Left lung (tissue), 10 donors: ENCODE measurements around the gene AEBP1. TPM values are rescaled to one million over a fixed set of nuclear protein-coding genes. Genes with fewer than 3 reads are reported as not detected.

Experiments used
- ATAC-seq: fragments of 200-7000 bp; cut with Tn5 transposase; one replicate; pipeline ENCODE4 v1.9.1; 2020; ENCODE audit warnings: moderate library complexity
- DNase-seq, 4 donors: peaks; one replicate each; pipeline ENCODE4 v3.0.0-alpha.2; 2013 to 2020
- H3K27ac ChIP-seq, 2 donors: fragments of 200-600 bp; sonication (generic) in 1 of 2; one replicate each; pipeline versions ENCODE4 v1.5.0 to v1.8.0; 2020 to 2021
- H3K27me3 ChIP-seq, 2 donors: fragments of 200-600 bp; sonication (generic) in 1 of 2; one replicate each; pipeline versions ENCODE4 v1.5.0 to v1.8.0; 2020 to 2021
- H3K36me3 ChIP-seq, 2 donors: fragments of 200-600 bp; sonication (generic) in 1 of 2; one replicate each; pipeline versions ENCODE4 v1.5.0 to v1.8.0; 2020 to 2021
- H3K4me1 ChIP-seq, 2 donors: fragments of 200-600 bp; one replicate each; pipeline ENCODE4 v1.8.0; 2021
- H3K4me3 ChIP-seq, 2 donors: fragments of 200-600 bp; sonication (generic) in 1 of 2; one replicate each; pipeline versions ENCODE4 v1.5.0 to v1.8.0; 2020 to 2021; ENCODE audit warnings: mild to moderate bottlenecking in 1 of 2
- H3K9me3 ChIP-seq, 2 donors: fragments of 200-600 bp; sonication (generic) in 1 of 2; one replicate each; pipeline versions ENCODE4 v1.5.0 to v1.8.0; 2020 to 2021
- intact Hi-C, 2 donors: fragments of 100-400 bp; cut with DNase I; formaldehyde crosslinking; loops; one replicate each; pipeline versions ENCODE4 v1.11.2 to v1.14.2; 2022
- polyA plus RNA-seq, 6 donors: library from polyadenylated mRNA; unstranded; fragments of 120-200 nt; gene quantifications; one replicate each; pipeline ENCODE4 v1.2.1, GENCODE V29; 2013; ENCODE audit not compliant: insufficient read length in 6 of 6
- total RNA-seq, 2 donors: library from RNA; stranded (reverse); fragmentation: NEBNext Ultra II Directional; extraction: Animal tissue kit (Norgen Biotek cat#: 25700); gene quantifications; one replicate each; pipeline ENCODE4 v1.2.1, GENCODE V29; 2021
- TF ChIP-seq, protein P1 (sequence below), 2 donors: fragments of 200-600 bp; sonication (generic) in 1 of 2; IDR thresholded peaks; one replicate each; pipeline versions ENCODE4 v1.5.0 to v1.8.0; 2021; ENCODE audit warnings: antibody characterized with exemption in 2 of 2
- donor health status: DM: no; HTN: yes; CAD: no.
- donor health status: DM: no; HTN: no; CAD: no.

Gene AEBP1
- total and polyA plus RNA-seq, 8 donors: 53.6 to 195 (median 64.7) TPM

DNA sequence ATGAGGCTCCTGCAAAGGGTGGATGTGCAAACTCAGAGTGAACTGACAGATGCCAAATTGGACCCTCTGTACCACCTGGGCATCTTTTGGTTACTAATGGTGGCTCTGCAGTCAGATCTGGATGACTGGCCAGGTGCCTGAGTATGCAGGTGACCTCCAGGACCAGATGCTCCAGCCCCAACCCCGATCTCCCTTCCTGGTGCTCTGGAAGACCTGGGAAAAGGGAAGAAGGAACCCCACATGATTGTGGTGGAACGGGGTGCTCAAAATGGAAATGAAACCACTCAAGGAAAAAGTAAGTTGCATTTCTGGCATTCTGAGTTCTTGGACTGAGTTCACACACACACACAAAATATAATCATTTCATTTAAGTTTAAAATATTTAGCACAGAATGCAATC, 9.8 kb upstream of the AEBP1 start:
- TF ChIP-seq, protein P1, sequence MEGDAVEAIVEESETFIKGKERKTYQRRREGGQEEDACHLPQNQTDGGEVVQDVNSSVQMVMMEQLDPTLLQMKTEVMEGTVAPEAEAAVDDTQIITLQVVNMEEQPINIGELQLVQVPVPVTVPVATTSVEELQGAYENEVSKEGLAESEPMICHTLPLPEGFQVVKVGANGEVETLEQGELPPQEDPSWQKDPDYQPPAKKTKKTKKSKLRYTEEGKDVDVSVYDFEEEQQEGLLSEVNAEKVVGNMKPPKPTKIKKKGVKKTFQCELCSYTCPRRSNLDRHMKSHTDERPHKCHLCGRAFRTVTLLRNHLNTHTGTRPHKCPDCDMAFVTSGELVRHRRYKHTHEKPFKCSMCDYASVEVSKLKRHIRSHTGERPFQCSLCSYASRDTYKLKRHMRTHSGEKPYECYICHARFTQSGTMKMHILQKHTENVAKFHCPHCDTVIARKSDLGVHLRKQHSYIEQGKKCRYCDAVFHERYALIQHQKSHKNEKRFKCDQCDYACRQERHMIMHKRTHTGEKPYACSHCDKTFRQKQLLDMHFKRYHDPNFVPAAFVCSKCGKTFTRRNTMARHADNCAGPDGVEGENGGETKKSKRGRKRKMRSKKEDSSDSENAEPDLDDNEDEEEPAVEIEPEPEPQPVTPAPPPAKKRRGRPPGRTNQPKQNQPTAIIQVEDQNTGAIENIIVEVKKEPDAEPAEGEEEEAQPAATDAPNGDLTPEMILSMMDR (IDR thresholded peaks at IDR 0.05): no peak
- no peak overlapping the region for H3K4me3 ChIP-seq
- no peak overlapping the region for H3K27ac ChIP-seq
- ATAC-seq (no peak), DNase-seq (no peak)
- no peaks in the 10 kb centered on the region for H3K27me3 ChIP-seq
- peaks cover 3 to 4% of the 10 kb centered on the region in 2 donors for H3K4me1 ChIP-seq
- no peaks in the 10 kb centered on the region for H3K9me3 ChIP-seq
- H3K36me3 ChIP-seq: no peaks in the 10 kb centered on the region
- intact Hi-C loops: no loop called here

DNA sequence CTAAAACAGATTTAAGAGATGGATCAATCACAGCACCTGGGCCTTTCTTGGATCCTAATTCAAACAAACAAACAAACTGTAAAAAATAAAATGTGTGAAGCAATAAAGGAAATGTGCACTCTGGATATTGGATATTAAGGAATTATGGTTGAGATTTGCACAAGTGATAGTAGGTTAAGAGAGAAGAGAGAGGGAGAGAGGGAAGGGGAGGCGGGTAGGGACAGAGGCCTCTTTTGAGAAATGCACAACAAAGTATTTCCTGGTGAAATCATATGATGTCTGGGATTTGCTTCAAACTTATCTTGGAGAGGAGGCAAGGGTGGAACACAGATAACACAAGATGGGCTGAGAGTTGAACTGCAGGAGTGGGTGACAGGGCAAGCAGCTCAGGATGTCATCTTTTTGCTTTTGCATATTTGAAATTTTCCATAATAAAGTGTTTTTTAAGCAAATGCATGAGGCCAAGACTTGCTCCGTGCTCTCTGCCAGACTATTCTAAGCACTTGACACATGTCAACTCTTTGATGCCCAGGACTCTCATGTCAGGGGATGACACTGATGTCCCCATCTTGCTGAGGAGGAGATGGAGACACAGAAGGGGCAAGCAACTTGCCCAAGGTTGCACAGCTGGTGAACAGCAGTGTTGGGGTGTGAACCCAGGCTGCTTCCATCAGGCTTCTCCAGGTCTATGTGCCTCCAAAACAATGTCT, 9.1 kb upstream of the AEBP1 start:
- H3K27ac ChIP-seq: peak overlapping the region in 1 of 2 donors; percentile 56
- TF ChIP-seq, protein P1 (IDR thresholded peaks at IDR 0.05): no peak
- intact Hi-C loops: no loop called here

DNA sequence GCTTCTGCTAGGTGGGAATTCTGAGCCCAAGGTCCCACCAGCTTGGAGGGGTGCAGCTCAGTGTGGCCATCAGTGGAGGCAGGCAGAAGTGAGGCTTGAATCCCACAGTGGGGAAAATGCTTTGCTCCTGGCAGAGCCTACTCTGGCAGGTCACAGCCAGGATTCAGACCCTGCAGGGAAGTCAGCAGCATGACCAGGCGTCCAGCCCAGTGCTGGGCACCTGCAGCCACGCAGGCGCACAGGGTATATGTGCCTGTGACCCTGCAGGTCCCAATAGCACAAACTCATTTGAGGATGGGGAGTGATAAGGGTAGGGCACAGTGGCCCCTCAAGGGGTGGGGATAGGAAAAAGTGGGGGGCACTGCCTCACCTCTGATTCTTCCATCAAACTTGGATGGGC, 8.4 kb upstream of the AEBP1 start:
- no peak overlapping the region for H3K27ac ChIP-seq
- intact Hi-C loops: no loop called here
- TF ChIP-seq, protein P1 (IDR thresholded peaks at IDR 0.05): no peak
- no peaks in the 10 kb centered on the region for H3K9me3 ChIP-seq
- no peak for ATAC-seq
- DNase-seq: peak in 1 of 4 donors; percentile 51
- H3K4me3 ChIP-seq: no peak overlapping the region
- H3K27me3 ChIP-seq: no peaks in the 10 kb centered on the region
- peaks cover 3 to 4% of the 10 kb centered on the region in 2 donors for H3K4me1 ChIP-seq
- H3K36me3 ChIP-seq: no peaks in the 10 kb centered on the region

More for the DNA sequence above, 9.1 kb upstream of the AEBP1 start:
- no peak for ATAC-seq
- Histone ChIP-seq H3K9me3 (no peaks in the 10 kb centered on the region), H3K27me3 (no peaks in the 10 kb centered on the region), H3K36me3 (no peaks in the 10 kb centered on the region), H3K4me1 (peaks cover 3 to 4% of the 10 kb centered on the region in 2 donors), H3K4me3 (no peak overlapping the region)
- peak in 1 of 4 donors; percentile 2 for DNase-seq

DNA sequence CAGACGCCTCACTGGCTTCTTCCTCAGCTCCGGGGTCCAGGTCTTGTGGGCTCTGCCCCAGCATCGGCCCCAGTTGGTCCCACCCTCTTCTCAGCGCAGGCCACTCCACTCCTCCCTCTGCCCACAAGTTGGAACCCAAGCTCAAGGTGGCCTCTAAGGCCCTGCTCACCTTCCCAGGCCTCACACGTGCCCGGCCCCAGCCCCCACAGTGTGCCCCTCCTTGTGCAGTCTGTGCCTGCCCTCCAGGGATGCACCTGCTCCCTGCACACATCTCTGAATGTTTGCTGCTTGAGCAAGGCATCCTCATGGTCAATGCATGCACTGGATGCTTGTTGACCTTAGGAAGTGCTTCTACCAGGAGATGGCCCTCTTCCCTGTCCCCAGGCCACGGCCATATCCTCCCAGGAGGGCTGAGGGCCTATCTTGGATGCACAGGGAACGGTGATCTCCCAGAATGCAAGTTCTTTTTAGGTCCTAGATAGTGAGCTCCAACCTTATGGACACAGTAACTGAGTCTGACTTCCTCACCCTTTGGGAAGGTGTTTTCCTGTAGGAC, 7.7 kb upstream of the AEBP1 start:
- Histone ChIP-seq H3K27me3 (no peaks in the 10 kb centered on the region), H3K4me1 (peaks cover 3 to 4% of the 10 kb centered on the region in 2 donors), H3K27ac (no peak overlapping the region), H3K9me3 (no peaks in the 10 kb centered on the region), H3K4me3 (no peak overlapping the region), H3K36me3 (no peaks in the 10 kb centered on the region)
- peak in 1 of 4 donors; percentile 60 for DNase-seq
- intact Hi-C loops: no loop called here
- no peak for ATAC-seq
- TF ChIP-seq, protein P1 (IDR thresholded peaks at IDR 0.05): no peak

DNA sequence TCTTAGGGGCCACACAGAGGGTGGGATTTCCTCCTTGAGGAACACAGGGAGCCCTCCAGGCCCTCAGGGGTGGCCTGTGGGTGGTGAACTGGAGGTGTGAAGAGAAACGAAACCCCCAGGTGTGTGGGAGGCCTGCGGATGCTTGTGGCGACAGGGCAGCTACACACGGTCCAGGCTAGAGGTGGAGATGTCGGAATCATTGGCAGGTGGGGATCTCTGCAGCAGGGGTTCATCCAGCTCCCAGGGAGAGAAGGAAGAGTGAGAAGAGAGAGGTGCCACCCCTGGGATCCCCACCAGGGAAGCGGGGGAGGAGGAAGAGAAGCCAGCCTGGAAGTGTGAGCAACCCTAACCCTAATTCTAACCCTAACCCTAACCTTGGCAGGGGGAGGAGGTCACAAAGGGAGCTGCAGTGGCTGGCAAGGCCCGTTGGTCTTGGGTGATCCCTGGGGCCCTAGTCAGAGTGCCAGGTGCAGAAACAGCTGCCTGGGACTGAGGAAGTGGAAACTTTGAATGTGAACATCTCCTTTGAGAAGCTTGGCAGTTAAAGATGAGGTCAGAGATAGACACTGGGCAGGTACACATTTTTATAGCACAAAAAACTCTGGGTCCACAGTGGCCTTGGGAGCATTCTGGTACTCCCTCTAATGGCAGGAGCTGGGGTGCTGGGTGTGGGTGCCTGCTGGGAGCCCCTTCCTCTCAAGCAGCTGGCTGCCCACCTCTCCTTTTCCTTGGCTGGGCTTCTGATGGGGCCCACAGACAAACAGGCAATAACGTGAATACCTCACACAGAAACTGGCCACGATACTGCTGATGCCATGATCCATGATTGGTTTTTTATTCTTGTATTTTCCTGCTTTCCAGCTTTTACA, 6.8 kb upstream of the AEBP1 start:
- intact Hi-C loops: no loop called here
- DNase-seq (peak in 1 of 4 donors; percentile 39), ATAC-seq (no peak)
- Histone ChIP-seq H3K36me3 (no peaks in the 10 kb centered on the region), H3K27me3 (no peaks in the 10 kb centered on the region), H3K9me3 (no peaks in the 10 kb centered on the region), H3K4me1 (peaks cover 3 to 4% of the 10 kb centered on the region in 2 donors), H3K4me3 (no peak overlapping the region), H3K27ac (no peak overlapping the region)
- TF ChIP-seq, protein P1 (IDR thresholded peaks at IDR 0.05): no peak
